Stimulated activated CD4-positive, alpha-beta T cell treated with anti-CD3 and anti-CD28 coated beads, Interleukin-1b, Interleukin-23, amount 100 ng/mL, for 24 hours (primary cell): Measurements from ENCODE around the gene RNF167.

Experiments used
- DNase-seq, 4 experiments: peaks; one replicate each; pipeline ENCODE4 v3.0.0-alpha.2; 2020; ENCODE audit warnings: low read depth in 4 of 4, low spot score in 1 of 4

Gene RNF167

DNA sequence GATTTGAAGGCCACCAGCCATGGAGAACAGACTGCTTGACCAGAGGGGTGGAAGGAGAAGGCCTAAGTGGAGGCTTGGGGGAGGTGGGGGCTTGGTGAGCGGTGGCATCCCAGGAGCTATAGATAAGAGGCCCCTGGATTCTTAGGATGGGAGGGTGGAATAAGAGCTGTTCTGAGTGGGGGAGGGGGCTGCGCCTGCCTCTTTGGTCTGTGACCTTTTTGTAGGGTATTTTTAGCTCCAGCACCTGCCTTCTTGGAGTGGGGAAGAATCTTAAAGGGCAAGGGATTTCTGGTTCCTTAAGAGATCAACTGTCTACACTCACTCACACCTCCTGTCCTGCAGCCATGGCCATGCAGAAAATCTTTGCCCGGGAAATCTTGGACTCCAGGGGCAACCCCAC lies 11.4 kb downstream of the RNF167 start:
- DNase-seq = no peak

DNA sequence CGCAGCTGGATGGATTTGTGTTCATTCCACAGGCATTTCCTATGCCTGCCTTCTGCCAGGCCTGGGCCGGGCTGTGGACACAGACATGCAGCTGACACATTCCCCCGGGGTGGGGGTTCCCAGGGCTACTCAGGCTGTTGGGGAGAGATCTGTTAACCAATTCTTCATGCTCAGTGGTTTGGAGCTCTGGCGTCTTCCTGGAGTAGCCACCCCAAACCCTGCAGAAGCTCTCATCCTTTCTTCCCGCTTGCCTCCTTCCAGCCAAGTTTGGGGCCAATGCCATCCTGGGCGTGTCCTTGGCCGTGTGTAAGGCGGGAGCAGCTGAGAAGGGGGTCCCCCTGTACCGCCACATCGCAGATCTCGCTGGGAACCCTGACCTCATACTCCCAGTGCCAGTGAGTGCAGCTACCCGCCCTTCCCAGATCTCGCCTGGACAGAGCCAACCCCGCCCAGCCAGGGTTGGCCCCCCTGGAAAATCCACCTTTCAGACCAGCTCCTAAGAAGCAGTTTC lies 13.4 kb downstream of the RNF167 start:
- no peak for DNase-seq

GRCh38 chr17:4955091-4955490 lies 15.0 kb downstream of the RNF167 start:
- DNase-seq = no peak

GRCh38 chr17:4956493-4957061 lies 16.5 kb downstream of the RNF167 start:
- no peak for DNase-seq

- no peak for DNase-seq
These were observed 18.0 kb downstream of the RNF167 start for GRCh38 chr17:4958102-4958501.

DNA sequence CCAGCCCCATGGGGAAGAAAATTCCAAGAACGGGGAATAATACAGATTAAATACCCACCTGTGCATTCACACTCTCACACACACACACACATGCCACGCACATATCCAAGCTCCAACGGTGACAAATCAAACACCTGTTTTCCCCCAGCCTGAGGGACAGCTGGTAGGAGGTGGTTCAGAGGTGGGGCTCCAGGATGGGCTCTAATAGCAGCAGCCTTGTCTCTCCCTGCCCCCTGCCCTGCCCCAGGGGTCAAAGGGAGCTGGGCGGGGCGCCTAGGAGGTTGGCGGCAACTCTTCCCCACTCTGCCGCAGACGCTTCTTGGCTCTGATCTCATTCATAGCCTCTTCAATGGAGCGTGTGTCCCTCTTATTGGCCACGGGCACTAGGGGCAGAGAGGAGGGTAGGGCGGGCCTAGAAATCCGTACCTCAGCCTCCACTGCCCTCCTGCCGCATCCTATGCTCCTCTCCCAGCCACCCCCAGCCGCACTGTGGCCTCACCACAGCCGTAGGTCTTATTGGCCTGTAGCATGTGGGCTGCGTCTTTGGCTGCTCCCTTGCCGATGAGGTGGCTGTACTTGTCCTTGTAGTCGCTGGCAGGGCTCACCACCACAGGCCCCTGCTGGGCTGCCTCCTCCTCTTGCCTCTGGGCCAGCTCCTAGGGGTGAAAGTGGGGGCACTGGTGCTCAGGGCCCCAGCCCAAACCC lies 19.3 kb downstream of the RNF167 start:
- no peak for DNase-seq

DNA sequence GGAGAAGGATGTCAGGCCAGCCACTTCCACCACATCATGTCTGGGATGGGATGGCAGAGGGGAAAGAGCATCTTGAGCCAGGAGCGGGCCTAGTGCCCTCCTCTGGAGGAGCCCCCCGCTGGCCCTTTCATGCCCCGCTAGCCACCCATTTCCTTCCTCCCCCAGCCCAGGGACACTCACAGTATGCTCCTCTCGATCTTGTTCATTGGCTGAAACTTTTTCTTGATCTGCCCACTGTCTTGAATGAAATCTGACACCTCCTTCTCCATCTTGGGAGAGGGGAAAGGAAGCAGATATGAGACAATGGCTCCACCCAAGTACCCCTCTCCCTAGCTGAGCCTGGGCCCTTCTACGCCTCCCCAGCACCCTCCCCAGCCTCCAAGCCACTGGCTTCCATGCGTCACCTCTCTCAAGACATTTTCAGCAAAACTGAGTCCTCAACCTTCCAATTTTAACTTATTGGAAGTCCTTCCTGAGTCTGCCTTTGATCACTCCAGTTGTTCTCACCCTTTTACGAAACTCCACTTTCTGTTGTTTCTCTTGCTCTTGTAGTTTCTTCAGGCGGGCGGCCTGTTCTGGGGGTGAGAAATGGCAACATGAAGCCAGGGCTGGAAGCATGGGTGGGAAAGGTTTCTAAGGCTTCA lies 20.3 kb downstream of the RNF167 start:
- no peak for DNase-seq

- no peak for DNase-seq
These were observed 25.4 kb downstream of the RNF167 start for GRCh38 chr17:4965311-4965986.

GRCh38 chr17:4966844-4967538 lies 26.9 kb downstream of the RNF167 start:
- DNase-seq = peak in 3 of 4 experiments; percentile 76 to 89 (median 89)

- peak in 3 of 4 experiments; percentile 85 to 87 (median 85) for DNase-seq
These were observed 27.7 kb downstream of the RNF167 start, which contains the start of gene SPAG7 for GRCh38 chr17:4967539-4968485. TSS of gene SPAG7 (minus strand) at chr17:4967817. CDS start at chr17:4967804, 13 bp downstream.

DNA sequence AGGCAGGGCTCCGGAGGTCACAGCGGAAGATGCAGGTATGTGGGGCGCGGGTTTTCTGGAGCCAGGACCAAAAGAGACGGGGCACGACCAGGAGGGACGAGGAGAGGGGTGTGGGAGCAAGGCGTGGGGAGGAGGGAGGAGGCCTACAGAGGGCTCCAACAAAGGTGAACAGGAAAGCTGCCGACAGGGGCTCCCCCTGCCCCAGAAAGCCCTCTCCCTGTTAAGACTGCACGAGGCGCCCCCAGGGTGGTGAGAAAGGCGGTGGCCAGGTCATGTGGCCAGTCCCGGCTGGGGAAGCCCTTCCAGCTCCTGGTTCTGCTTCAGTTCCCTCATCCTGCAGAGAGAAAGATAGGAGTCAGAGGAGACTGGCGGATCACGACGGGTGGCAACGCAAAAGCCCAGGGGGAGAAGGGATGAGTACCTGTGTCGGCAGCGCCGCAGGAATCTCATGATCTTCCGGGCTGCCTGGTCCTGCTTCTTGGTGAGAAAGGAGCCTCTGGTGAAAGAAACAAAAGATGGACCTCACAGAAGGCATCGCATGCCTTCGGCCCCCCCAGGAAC lies 28.5 kb downstream of the RNF167 start:
- no peak for DNase-seq

GRCh38 chr17:4969047-4969550 lies 29.0 kb downstream of the RNF167 start:
- peak in 2 of 4 experiments; percentile 38 to 59 for DNase-seq

- DNase-seq = no peak
These were observed 29.6 kb downstream of the RNF167 start for GRCh38 chr17:4969551-4970173.

GRCh38 chr17:4970273-4970672 lies 30.2 kb downstream of the RNF167 start:
- DNase-seq = no peak

- DNase-seq = no peak
These were observed 31.8 kb downstream of the RNF167 start for GRCh38 chr17:4971826-4972225.

DNA sequence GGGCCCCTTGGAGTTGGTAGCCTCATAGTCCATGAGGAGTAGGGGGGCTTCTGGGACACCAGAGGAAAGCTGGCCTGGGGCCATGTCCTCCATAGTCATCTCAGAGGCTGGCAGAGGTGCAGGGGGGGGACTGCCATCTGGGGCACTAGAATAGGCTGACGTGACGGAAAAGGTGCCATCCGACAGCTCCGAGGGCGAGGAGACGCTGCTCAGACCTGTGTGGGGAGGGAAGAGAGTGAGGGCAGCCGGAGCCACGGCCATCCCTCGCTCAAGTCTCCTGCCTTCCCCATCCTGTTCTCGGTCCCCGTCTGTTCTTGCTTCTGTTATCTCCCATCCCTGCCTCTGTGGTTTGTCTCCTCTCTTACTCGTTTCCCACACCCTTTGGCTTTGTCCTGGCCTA lies 32.3 kb downstream of the RNF167 start:
- no peak for DNase-seq

DNA sequence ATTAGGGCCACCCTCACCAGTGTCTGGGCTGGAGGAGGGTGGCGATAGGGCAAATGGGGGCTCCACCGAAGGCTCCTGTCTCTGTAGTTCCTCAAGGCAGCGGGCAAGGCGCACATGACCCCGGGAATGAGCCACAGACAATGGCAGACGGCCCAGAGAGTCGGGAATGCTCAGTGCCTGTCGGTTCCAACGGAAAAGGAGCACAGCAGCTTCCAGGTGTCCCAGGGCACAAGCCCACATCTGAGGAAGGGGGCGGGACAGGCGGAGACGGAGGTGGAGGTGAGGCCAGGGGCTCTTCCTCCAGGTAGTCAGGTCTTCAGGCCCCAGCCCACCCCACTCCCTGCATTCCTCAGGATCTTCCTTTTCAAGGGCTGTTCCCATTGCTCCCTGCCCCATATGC lies 32.7 kb downstream of the RNF167 start:
- no peak for DNase-seq

DNA sequence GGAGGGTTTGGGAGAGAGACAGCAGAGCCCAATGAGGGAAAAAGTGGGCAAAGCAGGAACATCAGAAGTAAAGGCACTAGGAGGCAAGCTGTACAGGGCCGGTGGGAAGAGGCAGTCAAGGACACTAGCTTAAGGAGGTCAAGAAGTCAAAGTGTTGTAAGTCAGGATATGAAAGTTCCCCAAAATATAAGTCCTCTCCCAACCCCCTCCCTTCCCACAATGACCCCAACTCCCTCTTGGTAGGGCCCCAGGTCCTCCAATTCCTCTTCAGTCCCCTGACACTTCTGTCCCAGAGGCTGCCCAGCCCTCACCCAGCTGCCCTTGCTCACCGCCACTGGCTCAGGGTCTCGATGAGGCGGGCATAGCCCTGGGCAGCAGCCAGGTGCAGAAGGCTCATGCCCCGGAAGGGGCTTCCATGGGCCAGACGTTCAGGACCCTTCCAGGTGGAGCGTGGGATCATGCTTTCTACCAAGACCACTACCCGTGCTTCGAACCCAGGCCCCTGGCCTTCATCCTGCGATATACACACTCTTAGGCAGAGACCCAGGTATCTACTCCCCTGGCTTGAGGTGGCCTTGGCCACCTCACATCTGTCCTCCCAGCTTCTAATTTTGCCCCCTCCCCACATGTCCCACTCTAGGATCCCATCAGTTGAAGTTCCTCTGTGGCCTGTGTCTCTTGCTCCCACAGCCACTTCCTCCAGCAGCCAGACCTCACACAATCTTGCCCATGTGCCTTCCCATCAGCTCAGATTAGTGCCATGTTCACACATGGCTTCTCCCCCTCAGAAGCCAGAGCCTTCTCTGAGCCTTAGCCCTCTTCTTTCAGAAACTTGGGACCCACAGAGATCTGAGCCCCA lies 33.4 kb downstream of the RNF167 start:
- no peak for DNase-seq
